22Rv1 (cell line): ENCODE results near the gene OR52H1.

Experiments
- H3K27ac ChIP-seq: fragments of 450-650 bp; 2 replicates; pipeline ENCODE4 v1.5.1; 2017
- ZFX ChIP-seq: fragments of 450-650 bp; IDR thresholded peaks from 2 replicates; pipeline ENCODE4 v1.6.1; 2017; ENCODE audit warnings: antibody characterized with exemption, borderline replicate concordance
- TF ChIP-seq, protein P1 (sequence below): fragments of 450-650 bp; IDR thresholded peaks from 2 replicates; pipeline ENCODE4 v1.5.1; 2017; ENCODE audit warnings: mild to moderate bottlenecking

Gene OR52H1

DNA sequence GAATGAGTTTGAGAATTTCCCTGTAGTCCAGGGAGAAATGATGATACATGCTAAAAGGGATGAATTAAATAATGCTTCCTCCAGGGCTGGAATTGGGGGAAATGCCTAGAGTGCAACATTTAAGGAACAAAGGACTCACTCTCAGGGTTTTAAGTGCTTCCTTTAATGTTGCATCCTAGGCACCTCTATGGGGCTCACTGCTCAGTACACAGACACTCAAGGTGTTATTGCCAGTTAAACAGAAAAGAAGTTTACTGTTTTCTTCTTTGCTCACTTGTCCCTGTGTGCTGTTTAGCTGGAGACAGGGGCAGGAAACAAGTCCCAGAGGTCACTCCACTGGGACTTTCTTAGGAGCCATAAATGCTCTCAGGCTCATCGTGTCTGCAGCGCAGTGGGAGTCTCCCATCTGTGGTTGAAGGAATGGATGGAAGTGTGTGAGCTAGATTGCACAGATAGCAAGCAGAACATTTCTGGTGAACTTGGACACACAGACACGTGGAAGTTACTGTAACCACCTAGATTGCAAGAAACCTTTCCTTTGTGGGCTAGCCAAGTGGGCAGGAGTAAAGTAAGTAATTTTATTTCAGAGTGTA is 8.4 kb upstream of the OR52H1 start:
- TF ChIP-seq, protein P1, sequence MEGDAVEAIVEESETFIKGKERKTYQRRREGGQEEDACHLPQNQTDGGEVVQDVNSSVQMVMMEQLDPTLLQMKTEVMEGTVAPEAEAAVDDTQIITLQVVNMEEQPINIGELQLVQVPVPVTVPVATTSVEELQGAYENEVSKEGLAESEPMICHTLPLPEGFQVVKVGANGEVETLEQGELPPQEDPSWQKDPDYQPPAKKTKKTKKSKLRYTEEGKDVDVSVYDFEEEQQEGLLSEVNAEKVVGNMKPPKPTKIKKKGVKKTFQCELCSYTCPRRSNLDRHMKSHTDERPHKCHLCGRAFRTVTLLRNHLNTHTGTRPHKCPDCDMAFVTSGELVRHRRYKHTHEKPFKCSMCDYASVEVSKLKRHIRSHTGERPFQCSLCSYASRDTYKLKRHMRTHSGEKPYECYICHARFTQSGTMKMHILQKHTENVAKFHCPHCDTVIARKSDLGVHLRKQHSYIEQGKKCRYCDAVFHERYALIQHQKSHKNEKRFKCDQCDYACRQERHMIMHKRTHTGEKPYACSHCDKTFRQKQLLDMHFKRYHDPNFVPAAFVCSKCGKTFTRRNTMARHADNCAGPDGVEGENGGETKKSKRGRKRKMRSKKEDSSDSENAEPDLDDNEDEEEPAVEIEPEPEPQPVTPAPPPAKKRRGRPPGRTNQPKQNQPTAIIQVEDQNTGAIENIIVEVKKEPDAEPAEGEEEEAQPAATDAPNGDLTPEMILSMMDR, result no peak
- TF ChIP-seq ZFX, result no peak

DNA sequence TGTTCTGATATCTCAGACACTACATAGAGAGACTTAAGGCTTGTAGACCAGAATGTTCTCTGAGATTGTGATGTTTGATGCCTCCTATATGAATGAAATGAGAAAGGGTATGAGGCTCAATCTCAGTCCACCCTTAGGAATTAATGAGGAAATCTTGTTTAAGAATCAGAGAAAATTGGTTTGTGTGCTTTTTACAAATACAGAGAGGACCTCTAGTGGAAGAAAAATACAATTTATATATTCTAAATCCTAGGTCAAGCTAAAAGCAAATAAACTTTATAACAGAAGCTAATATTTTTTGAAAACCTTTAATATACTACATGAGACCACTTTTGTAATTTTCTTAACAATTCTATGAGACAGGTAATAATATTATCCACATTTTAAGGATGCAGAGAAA is 5.0 kb upstream of the OR52H1 start:
- no peak overlapping the region for H3K27ac ChIP-seq
- no peak for TF ChIP-seq ZFX
- TF ChIP-seq, protein P1, result peak; percentile 27

More for the DNA sequence above, 8.4 kb upstream of the OR52H1 start:
- H3K27ac ChIP-seq, result no peak overlapping the region

DNA sequence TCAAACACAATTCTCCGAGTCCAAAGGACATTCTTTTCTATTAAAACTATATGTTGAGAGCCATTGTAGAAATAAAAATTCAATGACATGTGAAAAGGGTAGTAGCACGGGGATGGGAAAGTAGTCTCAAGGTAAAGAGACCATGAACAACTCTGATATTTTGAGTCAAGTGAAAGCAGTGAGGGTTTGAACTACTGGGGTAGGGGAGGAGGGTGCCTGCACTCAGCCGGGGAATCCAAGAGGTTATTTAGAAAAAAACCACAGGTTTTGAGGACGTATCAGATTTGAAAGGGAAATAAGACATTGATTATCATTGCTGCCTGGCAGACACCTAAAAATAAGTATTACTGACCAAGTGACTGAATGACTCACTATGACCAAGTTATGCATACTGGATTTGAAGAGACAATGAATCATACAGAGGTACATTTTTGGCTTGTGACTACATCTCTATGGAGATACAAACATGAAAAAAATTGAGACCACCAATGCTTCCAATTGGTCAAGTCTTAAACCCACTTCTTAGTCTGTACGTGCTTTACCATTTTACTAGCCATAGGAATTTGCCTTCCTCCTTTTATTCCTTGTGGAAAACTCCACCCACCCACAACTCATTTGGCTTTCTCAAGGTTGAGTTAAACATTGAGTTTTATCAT is 2.2 kb upstream of the OR52H1 start:
- TF ChIP-seq, protein P1, result no peak
- no peak for TF ChIP-seq ZFX
- H3K27ac ChIP-seq, result no peak overlapping the region

DNA sequence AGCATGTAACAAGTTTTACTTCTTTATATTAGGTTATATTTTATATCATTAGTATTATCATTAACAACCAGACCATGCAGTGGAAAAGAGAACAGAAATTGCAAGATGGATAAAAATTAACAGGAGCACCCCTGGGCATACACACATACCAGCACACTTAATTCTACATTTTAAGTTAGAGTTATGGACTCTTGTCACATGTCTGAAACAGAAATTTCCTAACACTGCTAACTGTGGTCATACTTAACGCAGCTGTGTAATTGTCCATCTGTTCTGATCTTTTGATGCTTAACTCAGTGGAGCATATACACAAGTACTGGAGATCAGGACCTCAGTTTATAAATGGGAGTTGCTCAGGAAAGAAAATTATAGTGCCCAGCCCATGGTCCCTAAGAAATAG is 358 bp downstream of the OR52H1 start:
- TF ChIP-seq ZFX, result no peak
- TF ChIP-seq, protein P1, result no peak
- no peak overlapping the region for H3K27ac ChIP-seq

DNA sequence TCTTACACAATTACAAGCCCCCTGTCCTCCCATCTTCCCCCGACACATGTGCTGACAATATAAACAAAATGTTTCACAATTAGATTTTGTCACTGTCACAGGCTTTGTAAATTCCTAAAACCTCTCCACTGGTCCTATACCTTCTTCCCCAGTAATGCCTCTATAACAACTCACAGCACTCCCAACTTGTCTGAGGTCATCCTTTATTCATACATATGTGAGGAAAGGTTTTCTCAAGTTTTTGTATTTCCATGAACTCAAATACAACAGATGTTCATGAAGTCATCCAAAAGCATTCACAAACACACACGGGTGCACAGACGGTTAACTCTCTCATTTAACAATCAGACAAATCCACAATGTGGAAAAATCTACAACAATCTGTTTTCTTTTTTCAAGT is 1.9 kb downstream of the OR52H1 start:
- no peak overlapping the region for H3K27ac ChIP-seq
- TF ChIP-seq, protein P1, result no peak
- no peak for TF ChIP-seq ZFX

DNA sequence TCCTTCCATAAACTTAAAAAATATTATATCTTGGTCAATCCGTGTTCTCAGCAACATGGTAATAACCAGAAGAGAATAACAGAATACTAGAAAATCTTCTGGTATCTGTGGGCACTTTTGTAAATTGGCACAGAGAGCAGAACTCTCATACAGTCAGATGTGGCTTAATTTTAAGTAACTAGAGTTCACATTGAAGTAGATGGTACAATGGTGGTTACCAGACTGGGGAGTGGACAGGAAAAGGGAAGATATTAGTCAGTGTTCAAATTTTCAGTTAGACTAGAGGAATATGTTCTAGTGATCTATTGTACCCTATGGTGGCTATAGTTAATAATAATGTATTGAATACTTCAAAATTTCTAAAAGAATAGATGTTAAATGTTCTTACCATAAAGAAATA is 6.9 kb downstream of the OR52H1 start:
- TF ChIP-seq ZFX, result no peak
- TF ChIP-seq, protein P1, result no peak
- no peak overlapping the region for H3K27ac ChIP-seq

DNA sequence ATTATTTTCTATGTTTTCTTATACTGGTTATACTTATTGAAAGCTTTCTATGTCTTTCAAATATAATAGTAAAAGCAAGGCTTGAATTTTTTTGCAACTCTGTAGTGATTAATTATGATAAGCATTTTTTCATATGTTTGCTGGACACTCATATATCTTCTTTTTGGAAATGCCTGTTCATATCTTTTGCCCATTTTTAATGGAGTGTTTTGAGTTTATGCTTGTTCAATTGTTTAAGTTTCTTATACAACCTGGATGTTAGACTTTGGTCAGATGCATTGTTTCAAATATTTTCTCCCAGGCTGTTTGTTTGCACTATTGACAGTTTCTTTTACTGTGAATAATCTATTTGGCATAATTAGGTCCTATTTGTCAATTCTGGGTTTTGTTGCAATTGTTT is 11.9 kb downstream of the OR52H1 start:
- H3K27ac ChIP-seq, result no peak overlapping the region
- TF ChIP-seq, protein P1, result no peak
- no peak for TF ChIP-seq ZFX
